KMS-11 (cell line): Measurements from ENCODE around the gene SLC9A4.

Experiments used
- H2AFZ ChIP-seq: fragments of 200-600 bp; sonication (generic); 2 replicates; pipeline ENCODE4 v1.6.1; 2016; ENCODE audit warnings: antibody characterized with exemption, mixed run types, low read depth
- H3K27ac ChIP-seq: fragments of 200-600 bp; sonication (generic); 2 replicates; pipeline ENCODE4 v1.6.1; 2016; ENCODE audit warnings: mild to moderate bottlenecking, mixed run types
- H3K27me3 ChIP-seq: fragments of 200-600 bp; sonication (generic); 2 replicates; pipeline ENCODE4 v1.6.1; 2017; ENCODE audit warnings: mild to moderate bottlenecking, low read depth, mixed run types, moderate library complexity; ENCODE audit not compliant: insufficient read depth
- H3K36me3 ChIP-seq: fragments of 200-600 bp; sonication (generic); 2 replicates; pipeline ENCODE4 v1.6.1; 2017; ENCODE audit warnings: mild to moderate bottlenecking, mixed run types; ENCODE audit not compliant: insufficient read depth
- H3K4me1 ChIP-seq: fragments of 200-600 bp; sonication (generic); 2 replicates; pipeline ENCODE4 v1.6.1; 2016; ENCODE audit warnings: mild to moderate bottlenecking, low read depth, mixed run types; ENCODE audit not compliant: poor library complexity, severe bottlenecking
- H3K4me2 ChIP-seq: fragments of 200-600 bp; sonication (generic); 2 replicates; pipeline ENCODE4 v1.7.0; 2016; ENCODE audit warnings: mild to moderate bottlenecking, mixed run types
- H3K4me3 ChIP-seq: fragments of 200-600 bp; sonication (generic); IDR thresholded peaks from 2 replicates; pipeline ENCODE4 v1.6.1; 2017; ENCODE audit warnings: low read depth, low read length, mixed read lengths; ENCODE audit not compliant: insufficient read depth
- H3K79me2 ChIP-seq: fragments of 200-600 bp; sonication (generic); 2 replicates; pipeline ENCODE4 v1.6.1; 2016; ENCODE audit warnings: low read depth, mixed run types; ENCODE audit not compliant: insufficient read depth
- H3K9ac ChIP-seq: fragments of 200-600 bp; sonication (generic); 2 replicates; pipeline ENCODE4 v1.6.1; 2016; ENCODE audit warnings: mild to moderate bottlenecking, mixed run types
- H4K20me1 ChIP-seq: fragments of 200-600 bp; sonication (generic); 2 replicates; pipeline ENCODE4 v1.6.1; 2016; ENCODE audit warnings: mild to moderate bottlenecking, mixed run types; ENCODE audit not compliant: insufficient read depth
- CTCF ChIP-seq: fragments of 200-600 bp; sonication (generic); conservative IDR thresholded peaks from 2 replicates; pipeline ENCODE4 v1.6.1; 2017; ENCODE audit warnings: low read depth, mild to moderate bottlenecking, antibody characterized with exemption, low read length, moderate library complexity, mixed read lengths

SLC9A4 gene

GRCh38 chr2:102484310-102485061 is 11.5 kb downstream of the SLC9A4 start:
- Histone ChIP-seq H3K27ac (no peak overlapping the region), H3K9ac (no peak overlapping the region), H3K4me2 (no peak overlapping the region), H4K20me1 (no peaks in the 10 kb centered on the region), H3K36me3 (no peaks in the 10 kb centered on the region), H3K4me3 (no peak overlapping the region), H2AFZ (no peak overlapping the region), H3K27me3 (no peaks in the 10 kb centered on the region), H3K4me1 (no peaks in the 10 kb centered on the region), H3K79me2 (no peaks in the 10 kb centered on the region)
- TF ChIP-seq CTCF, result no peak

GRCh38 chr2:102485147-102485785 is 12.2 kb downstream of the SLC9A4 start:
- H4K20me1 ChIP-seq, result no peaks in the 10 kb centered on the region
- H3K27ac ChIP-seq, result no peak overlapping the region
- no peak for TF ChIP-seq CTCF
- H3K79me2 ChIP-seq, result no peaks in the 10 kb centered on the region
- no peak overlapping the region for H3K4me2 ChIP-seq
- H3K4me3 ChIP-seq, result no peak overlapping the region
- H3K9ac ChIP-seq, result no peak overlapping the region
- no peaks in the 10 kb centered on the region for H3K36me3 ChIP-seq
- H3K4me1 ChIP-seq, result no peaks in the 10 kb centered on the region
- H3K27me3 ChIP-seq, result no peaks in the 10 kb centered on the region
- no peak overlapping the region for H2AFZ ChIP-seq

- TF ChIP-seq CTCF, result no peak
- Histone ChIP-seq H4K20me1 (no peaks in the 10 kb centered on the region), H3K4me1 (no peaks in the 10 kb centered on the region), H3K27me3 (no peaks in the 10 kb centered on the region), H3K4me2 (no peak overlapping the region), H3K79me2 (no peaks in the 10 kb centered on the region), H3K36me3 (no peaks in the 10 kb centered on the region), H3K9ac (no peak overlapping the region), H3K27ac (no peak overlapping the region), H3K4me3 (no peak overlapping the region), H2AFZ (no peak overlapping the region)
Observed at GRCh38 chr2:102486941-102487702, 14.1 kb downstream of the SLC9A4 start.

GRCh38 chr2:102487761-102488462 is 14.9 kb downstream of the SLC9A4 start:
- Histone ChIP-seq H3K27me3 (no peaks in the 10 kb centered on the region), H3K9ac (no peak overlapping the region), H3K79me2 (no peaks in the 10 kb centered on the region), H2AFZ (no peak overlapping the region), H3K4me1 (no peaks in the 10 kb centered on the region), H3K36me3 (no peaks in the 10 kb centered on the region), H3K4me3 (no peak overlapping the region), H4K20me1 (no peaks in the 10 kb centered on the region), H3K4me2 (no peak overlapping the region), H3K27ac (no peak overlapping the region)
- no peak for TF ChIP-seq CTCF
